Measurements from ENCODE around the gene ENTPD3. TPM values are rescaled to one million over a fixed set of nuclear protein-coding genes. Genes with fewer than 3 reads are reported as not detected.

The ENTPD3 gene
- total RNA-seq, 1 donor from 2014 or later: not detected

GRCh38 chr3:40341671-40342070, 45.3 kb upstream of the ENTPD3 start:
- H3K4me1 ChIP-seq: no peaks in the 10 kb centered on the region
- H3K36me3 ChIP-seq: no peaks in the 10 kb centered on the region
- Mint-ChIP-seq H3K4me1 (no peaks in the 10 kb centered on the region), H3K27me3 (ENCODE audit: insufficient read depth, low read depth) (peaks cover 5% of the 10 kb centered on the region), H3K36me3 (no peaks in the 10 kb centered on the region), H3K27ac (no peak overlapping the region), H3K4me3 (no peak overlapping the region), H3K9me3 (no peaks in the 10 kb centered on the region)
- H3F3A ChIP-seq (ENCODE audit: low read depth): no peaks in the 10 kb centered on the region
- H3K9ac ChIP-seq: no peak overlapping the region
- no peak for TF ChIP-seq EZH2 (IDR thresholded peaks at IDR 0.05)
- no peak for TF ChIP-seq CTCF (IDR thresholded peaks at IDR 0.05)
- no peak for TF ChIP-seq EZH2phosphoT487 (IDR thresholded peaks at IDR 0.05)
- H3K4me3 ChIP-seq: no peak overlapping the region
- H3K9me3 ChIP-seq (ENCODE audit: low read depth): no peaks in the 10 kb centered on the region
- no peak overlapping the region for H2AFZ ChIP-seq (replicated peaks)
- no peaks in the 10 kb centered on the region for H3K27me3 ChIP-seq
- H4K20me1 ChIP-seq (ENCODE audit: low read depth): no peaks in the 10 kb centered on the region
- no peak for DNase-seq (ENCODE audit: low spot score)
- no peak overlapping the region for H3K4me2 ChIP-seq
- no peak overlapping the region for H3K27ac ChIP-seq
- no peaks in the 10 kb centered on the region for H3K79me2 ChIP-seq (ENCODE audit: low read depth)

DNA sequence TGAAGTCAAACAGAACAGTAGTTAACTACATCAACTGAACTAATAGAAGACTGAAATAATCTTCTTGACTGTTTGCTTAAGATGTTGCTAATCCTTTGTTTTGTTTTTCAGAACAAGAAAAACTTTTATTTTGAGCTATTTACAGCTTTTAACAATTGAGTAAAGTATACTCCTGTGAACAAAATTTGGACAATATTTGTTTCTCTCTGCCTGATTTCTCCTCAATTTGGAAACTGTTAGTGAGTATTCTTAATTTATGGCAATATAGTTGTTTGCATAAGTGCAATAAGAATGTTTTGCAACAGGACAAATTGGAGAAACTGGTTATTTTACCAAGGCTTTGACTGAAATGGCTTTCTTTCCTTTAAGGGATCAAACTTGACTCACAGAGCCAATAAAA, 36.5 kb upstream of the ENTPD3 start:
- H3K27ac Mint-ChIP-seq: no peak overlapping the region
- no peak for TF ChIP-seq EZH2 (IDR thresholded peaks at IDR 0.05)
- TF ChIP-seq EZH2phosphoT487 (IDR thresholded peaks at IDR 0.05): no peak
- no peak for TF ChIP-seq CTCF (IDR thresholded peaks at IDR 0.05)
- no peaks in the 10 kb centered on the region for H3K4me1 Mint-ChIP-seq
- H3K36me3 Mint-ChIP-seq: no peaks in the 10 kb centered on the region
- Histone ChIP-seq H3K4me1 (no peaks in the 10 kb centered on the region), H3K4me2 (no peak overlapping the region), H3K27ac (no peak overlapping the region), H3K27me3 (no peaks in the 10 kb centered on the region), H3K79me2 (ENCODE audit: low read depth) (no peaks in the 10 kb centered on the region), H3K4me3 (no peak overlapping the region), H3K36me3 (no peaks in the 10 kb centered on the region), H2AFZ (replicated peaks) (no peak overlapping the region), H3F3A (ENCODE audit: low read depth) (no peaks in the 10 kb centered on the region), H3K9ac (no peak overlapping the region), H3K9me3 (ENCODE audit: low read depth) (peaks cover 15% of the 10 kb centered on the region), H4K20me1 (ENCODE audit: low read depth) (no peaks in the 10 kb centered on the region)
- peaks cover 4% of the 10 kb centered on the region for H3K27me3 Mint-ChIP-seq (ENCODE audit: insufficient read depth, low read depth)
- no peak overlapping the region for H3K4me3 Mint-ChIP-seq
- DNase-seq (ENCODE audit: low spot score): no peak
- H3K9me3 Mint-ChIP-seq: peaks cover 9% of the 10 kb centered on the region

DNA sequence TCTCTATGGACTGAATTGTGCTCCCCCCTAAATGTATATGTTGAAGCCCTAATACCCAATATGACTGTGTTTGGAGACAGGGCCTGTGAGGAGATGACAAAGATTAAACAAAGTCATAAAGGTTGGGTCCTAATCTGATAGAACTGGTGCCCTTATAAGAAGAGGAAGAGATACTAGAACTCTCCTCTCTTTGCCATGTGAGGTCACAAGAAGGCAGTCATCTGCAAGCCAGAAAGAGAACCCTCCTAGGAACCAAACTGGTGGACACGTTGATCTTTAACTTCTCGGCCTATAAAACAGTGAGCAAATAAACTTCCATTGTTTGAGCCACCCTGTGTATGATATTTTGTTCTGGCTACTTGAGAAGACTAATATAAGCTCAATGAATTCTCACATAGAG, 31.6 kb upstream of the ENTPD3 start:
- Histone ChIP-seq H3K27ac (no peak overlapping the region), H3K9me3 (ENCODE audit: low read depth) (no peaks in the 10 kb centered on the region), H3F3A (ENCODE audit: low read depth) (no peaks in the 10 kb centered on the region), H3K4me2 (no peak overlapping the region), H3K4me3 (no peak overlapping the region), H2AFZ (replicated peaks) (no peak overlapping the region), H3K36me3 (no peaks in the 10 kb centered on the region), H3K27me3 (no peaks in the 10 kb centered on the region), H4K20me1 (ENCODE audit: low read depth) (no peaks in the 10 kb centered on the region), H3K79me2 (ENCODE audit: low read depth) (no peaks in the 10 kb centered on the region), H3K9ac (no peak overlapping the region), H3K4me1 (no peaks in the 10 kb centered on the region)
- Mint-ChIP-seq H3K4me3 (no peak overlapping the region), H3K27me3 (ENCODE audit: insufficient read depth, low read depth) (peaks cover 4% of the 10 kb centered on the region), H3K9me3 (peaks cover 4% of the 10 kb centered on the region), H3K36me3 (no peaks in the 10 kb centered on the region), H3K27ac (no peak overlapping the region), H3K4me1 (no peaks in the 10 kb centered on the region)
- no peak for DNase-seq (ENCODE audit: low spot score)
- TF ChIP-seq EZH2phosphoT487 (IDR thresholded peaks at IDR 0.05) (no peak), CTCF (IDR thresholded peaks at IDR 0.05) (no peak), EZH2 (IDR thresholded peaks at IDR 0.05) (no peak)

Measured in neural progenitor cell (in vitro differentiated cells).